Naive thymus-derived CD8-positive, alpha-beta T cell (primary cell): ENCODE data around the gene UCN. TPM values are rescaled to one million over a fixed set of nuclear protein-coding genes. Genes with fewer than 3 reads are reported as not detected.
"Not testable (repeated sequence)": the region's sequence is repeated elsewhere in the genome, so short reads cannot be mapped to it uniquely, and the experiment has no call there.

Experiments used
- ATAC-seq, 2 donors: fragments of 150-1000 bp; cut with Tn5 transposase in 1 of 2; sonication (Bioruptor Pico), chemical (Tn5 transposase) in 1 of 2; 1 replicate in 1 of 2; 2 replicates in 1 of 2; pipeline ENCODE4 v1.10.0; 2021; ENCODE audit warnings: mild to moderate bottlenecking in 2 of 2, moderate library complexity in 2 of 2
- POLR2A ChIA-PET: fragments of 350-600 bp; sonication (Branson Sonifier 250); formaldehyde crosslinking; loops from one replicate; lab custom pipeline; 2021; ENCODE audit warnings: antibody characterized with exemption; lab: Charles Lee
- DNase-seq, 10 donors: peaks; one replicate each; pipeline versions ENCODE4 v3.0.0 to v3.0.0-alpha.2; 2020 to 2022
- H3K27ac Mint-ChIP-seq, 10 donors: one replicate each; pipeline ENCODE4 v1.8.0; 2020 to 2022; ENCODE audit warnings: mild to moderate bottlenecking in 10 of 10, mixed read lengths in 10 of 10, moderate library complexity in 4 of 10, inconsistent platforms in 1 of 10
- H3K27me3 Mint-ChIP-seq, 5 donors: one replicate each; pipeline ENCODE4 v1.8.0; 2021 to 2022; ENCODE audit warnings: mixed read lengths in 5 of 5
- H3K36me3 Mint-ChIP-seq, 3 donors: one replicate each; pipeline ENCODE4 v1.8.0; 2020 to 2022; ENCODE audit warnings: mixed read lengths in 3 of 3, mild to moderate bottlenecking in 2 of 3, inconsistent platforms in 1 of 3
- H3K4me1 Mint-ChIP-seq, 4 donors: one replicate each; pipeline ENCODE4 v1.8.0; 2021 to 2022; ENCODE audit warnings: mixed read lengths in 4 of 4
- H3K4me3 Mint-ChIP-seq, 10 donors: one replicate each; pipeline ENCODE4 v1.8.0; 2020 to 2022; ENCODE audit warnings: mild to moderate bottlenecking in 10 of 10, mixed read lengths in 10 of 10, moderate library complexity in 6 of 10, inconsistent platforms in 1 of 10
- H3K9me3 Mint-ChIP-seq, 9 donors: one replicate each; pipeline ENCODE4 v1.8.0; 2020 to 2022; ENCODE audit warnings: mixed read lengths in 9 of 9, mild to moderate bottlenecking in 3 of 9, inconsistent platforms in 1 of 9, moderate library complexity in 1 of 9
- polyA plus RNA-seq, 3 donors: library from polyadenylated mRNA; unstranded; fragments of 300-500 nt; fragmentation: Illumina TruSeq; gene quantifications; one replicate each; pipeline ENCODE4 v1.2.3, GENCODE V29; 2021
- total RNA-seq, 8 experiments: library from RNA in 2 of 8; stranded (reverse) in 2 of 8; gene quantifications; one replicate each; pipeline ENCODE4 v1.2.3 and lab custom pipeline; 2021 to 2026

The UCN gene
- total and polyA plus RNA-seq, 5 experiments from 2014 or later = 0.54 to 6.9 (median 1.3) TPM

DNA sequence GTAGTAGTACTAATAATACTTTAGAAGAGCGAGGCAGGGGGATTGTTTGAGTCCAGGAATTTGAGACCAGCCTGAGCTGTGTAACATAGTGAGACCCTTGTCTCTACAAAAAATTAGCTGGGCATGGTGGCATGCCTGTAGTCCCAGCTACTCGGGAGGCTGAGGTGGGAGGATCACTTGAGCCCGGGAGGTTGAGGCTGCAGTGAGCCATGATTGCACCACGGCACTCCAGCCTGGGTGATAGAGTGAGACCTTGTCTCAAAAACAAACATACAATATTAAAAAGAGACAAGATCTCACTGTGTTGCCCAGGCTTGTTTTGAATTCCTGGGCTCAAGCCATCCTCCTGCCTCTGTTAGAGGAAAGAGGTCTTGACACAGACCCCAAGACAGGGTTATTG, 7.6 kb downstream of the UCN start:
- ATAC-seq, POLR2A ChIA-PET, H3K4me1 Mint-ChIP-seq, DNase-seq, H3K4me3 Mint-ChIP-seq, H3K9me3 Mint-ChIP-seq, H3K36me3 Mint-ChIP-seq: not testable (repeated sequence)
- peaks cover 11 to 31% (median 20%) of the 10 kb centered on the region in 5 donors for H3K27me3 Mint-ChIP-seq
- peak overlapping the region in 1 of 10 donors; percentile 20 for H3K27ac Mint-ChIP-seq

DNA sequence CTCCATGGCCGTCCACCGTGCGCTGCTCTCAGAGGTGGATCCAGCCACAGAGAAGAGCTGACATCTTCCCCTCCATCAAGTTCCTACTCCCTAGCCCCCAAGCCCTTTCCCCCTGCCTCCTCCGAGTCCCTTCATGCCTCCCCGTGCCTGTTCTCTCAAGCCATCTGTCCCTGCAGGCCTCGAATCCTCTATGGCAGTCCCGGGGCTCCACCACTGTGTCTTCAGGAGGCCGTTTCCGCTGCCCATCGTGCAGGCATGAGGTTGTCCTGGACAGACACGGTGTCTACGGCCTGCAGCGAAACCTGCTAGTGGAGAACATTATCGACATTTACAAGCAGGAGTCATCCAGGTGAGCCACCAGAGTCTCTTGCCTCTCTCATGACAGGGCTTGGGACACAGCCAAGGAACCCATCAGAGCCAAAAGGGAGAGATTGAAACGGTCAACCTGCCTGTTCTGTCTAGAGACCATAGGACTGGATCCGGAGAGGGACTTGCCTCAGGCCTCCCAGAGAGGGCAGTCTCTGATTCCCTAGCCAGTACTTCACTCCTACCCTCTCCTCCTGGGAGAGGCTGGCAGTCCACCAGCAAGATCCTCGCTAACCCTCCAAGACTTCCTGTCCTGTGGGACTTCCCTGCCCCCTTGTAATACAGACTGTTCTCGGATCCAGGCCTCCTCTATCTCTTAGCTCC, 9.7 kb downstream of the UCN start:
- POLR2A ChIA-PET = interaction anchor here (0.5 kb wide), 1 partner anchor 20 kb away, joined by 5 read pairs; no protein-coding TSS in a partner anchor
- H3K36me3 Mint-ChIP-seq = no peaks in the 10 kb centered on the region
- H3K27me3 Mint-ChIP-seq = peaks cover 0 to 20% (median 9%) of the 10 kb centered on the region in 5 donors

GRCh38 chr2:27297195-27297594, 11.1 kb downstream of the UCN start:
- ATAC-seq (no peak), DNase-seq (no peak)
- no peak overlapping the region for H3K27ac Mint-ChIP-seq
- POLR2A ChIA-PET = no interaction called here
- no peaks in the 10 kb centered on the region for H3K9me3 Mint-ChIP-seq
- peaks cover 3 to 20% (median 9%) of the 10 kb centered on the region in 5 donors for H3K27me3 Mint-ChIP-seq
- no peaks in the 10 kb centered on the region for H3K4me1 Mint-ChIP-seq
- no peak overlapping the region for H3K4me3 Mint-ChIP-seq
- H3K36me3 Mint-ChIP-seq = no peaks in the 10 kb centered on the region

More for the DNA sequence above, 9.7 kb downstream of the UCN start:
- no peak for ATAC-seq
- Mint-ChIP-seq H3K27ac (no peak overlapping the region), H3K4me3 (no peak overlapping the region), H3K9me3 (no peaks in the 10 kb centered on the region), H3K4me1 (peaks cover 0 to 5% (median 2%) of the 10 kb centered on the region in 4 donors)
- DNase-seq = no peak

GRCh38 chr2:27296481-27296880, 11.8 kb downstream of the UCN start:
- no peaks in the 10 kb centered on the region for H3K9me3 Mint-ChIP-seq
- no peak for DNase-seq
- H3K27me3 Mint-ChIP-seq = peaks cover 4 to 20% (median 13%) of the 10 kb centered on the region in 5 donors
- POLR2A ChIA-PET = no interaction called here
- H3K4me3 Mint-ChIP-seq = no peak overlapping the region
- H3K4me1 Mint-ChIP-seq = no peaks in the 10 kb centered on the region
- no peaks in the 10 kb centered on the region for H3K36me3 Mint-ChIP-seq
- ATAC-seq = no peak
- peak overlapping the region in 1 of 10 donors; percentile 15 for H3K27ac Mint-ChIP-seq

DNA sequence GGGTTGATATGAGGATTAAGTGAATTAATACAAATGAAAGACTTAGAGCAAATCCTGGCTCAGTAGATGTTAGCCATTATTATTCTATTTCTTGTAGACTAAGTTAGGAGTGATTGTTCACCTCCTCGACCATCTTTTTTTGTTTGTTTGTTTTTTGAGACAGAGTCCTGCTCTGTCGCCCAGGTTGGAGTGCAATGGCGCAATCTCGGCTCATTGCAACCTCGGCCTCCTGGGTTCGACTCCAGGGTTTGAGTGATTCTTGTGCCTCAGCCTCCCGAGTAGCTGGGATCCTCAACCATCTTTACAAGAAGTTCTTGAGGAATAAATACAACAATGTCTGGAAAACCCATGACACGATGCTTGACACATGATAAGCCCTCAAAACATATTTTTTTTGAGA, 13.3 kb downstream of the UCN start:
- H3K4me3 Mint-ChIP-seq = no peak overlapping the region
- no peaks in the 10 kb centered on the region for H3K36me3 Mint-ChIP-seq
- peaks cover 4 to 20% (median 13%) of the 10 kb centered on the region in 5 donors for H3K27me3 Mint-ChIP-seq
- ATAC-seq = no peak
- DNase-seq = no peak
- POLR2A ChIA-PET = no interaction called here
- no peaks in the 10 kb centered on the region for H3K4me1 Mint-ChIP-seq
- no peak overlapping the region for H3K27ac Mint-ChIP-seq
- no peaks in the 10 kb centered on the region for H3K9me3 Mint-ChIP-seq

DNA sequence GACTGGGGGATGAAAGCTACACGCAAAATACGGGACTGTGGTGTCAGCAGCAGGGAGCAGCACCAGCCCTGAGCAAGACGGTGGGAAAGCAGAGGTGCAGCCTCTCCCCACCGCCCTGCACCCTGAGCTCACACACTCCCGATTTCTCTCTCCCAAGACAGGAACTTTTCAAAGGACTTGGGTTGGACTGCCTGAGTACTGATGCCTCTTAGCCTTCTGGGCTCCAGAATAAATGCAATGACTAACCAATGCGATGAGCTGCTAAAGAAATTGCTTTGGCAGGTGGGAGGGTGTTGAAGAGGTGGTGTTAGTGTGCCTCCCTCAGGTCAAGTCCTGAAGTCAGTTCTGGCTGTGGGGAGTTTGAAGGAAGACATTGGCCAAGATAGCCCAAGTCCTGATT, 16.4 kb downstream of the UCN start:
- Mint-ChIP-seq H3K27me3 (peaks cover 6 to 16% (median 7%) of the 10 kb centered on the region in 5 donors), H3K9me3 (no peaks in the 10 kb centered on the region), H3K4me1 (no peaks in the 10 kb centered on the region), H3K4me3 (no peak overlapping the region), H3K36me3 (no peaks in the 10 kb centered on the region), H3K27ac (peak overlapping the region in 1 of 10 donors; percentile 72)
- ATAC-seq (no peak), DNase-seq (no peak)
- POLR2A ChIA-PET = interaction anchor here (1.4 kb wide), 1 partner anchor 11 kb away, joined by 4 read pairs; no protein-coding TSS in a partner anchor

- DNase-seq (no peak), ATAC-seq (no peak)
- Mint-ChIP-seq H3K4me1 (no peaks in the 10 kb centered on the region), H3K36me3 (no peaks in the 10 kb centered on the region), H3K4me3 (no peak overlapping the region), H3K27me3 (peaks cover 3 to 16% (median 7%) of the 10 kb centered on the region in 5 donors), H3K27ac (no peak overlapping the region), H3K9me3 (no peaks in the 10 kb centered on the region)
- POLR2A ChIA-PET = no interaction called here
Measured at GRCh38 chr2:27290549-27290948, 17.7 kb downstream of the UCN start.

- no peaks in the 10 kb centered on the region for H3K9me3 Mint-ChIP-seq
- ATAC-seq (no peak), DNase-seq (no peak)
- POLR2A ChIA-PET = no interaction called here
- no peak overlapping the region for H3K4me3 Mint-ChIP-seq
- no peak overlapping the region for H3K27ac Mint-ChIP-seq
- no peaks in the 10 kb centered on the region for H3K36me3 Mint-ChIP-seq
- H3K27me3 Mint-ChIP-seq = peaks cover 0 to 16% (median 6%) of the 10 kb centered on the region in 5 donors
- no peaks in the 10 kb centered on the region for H3K4me1 Mint-ChIP-seq
Measured at GRCh38 chr2:27288610-27289009, 19.6 kb downstream of the UCN start.

GRCh38 chr2:27285481-27285880, 22.8 kb downstream of the UCN start:
- Mint-ChIP-seq H3K27ac (no peak overlapping the region), H3K4me1 (no peaks in the 10 kb centered on the region), H3K36me3 (no peaks in the 10 kb centered on the region), H3K4me3 (no peak overlapping the region), H3K27me3 (peaks cover 4 to 28% (median 7%) of the 10 kb centered on the region in 5 donors), H3K9me3 (no peaks in the 10 kb centered on the region)
- POLR2A ChIA-PET = no interaction called here
- ATAC-seq (no peak), DNase-seq (no peak)

DNA sequence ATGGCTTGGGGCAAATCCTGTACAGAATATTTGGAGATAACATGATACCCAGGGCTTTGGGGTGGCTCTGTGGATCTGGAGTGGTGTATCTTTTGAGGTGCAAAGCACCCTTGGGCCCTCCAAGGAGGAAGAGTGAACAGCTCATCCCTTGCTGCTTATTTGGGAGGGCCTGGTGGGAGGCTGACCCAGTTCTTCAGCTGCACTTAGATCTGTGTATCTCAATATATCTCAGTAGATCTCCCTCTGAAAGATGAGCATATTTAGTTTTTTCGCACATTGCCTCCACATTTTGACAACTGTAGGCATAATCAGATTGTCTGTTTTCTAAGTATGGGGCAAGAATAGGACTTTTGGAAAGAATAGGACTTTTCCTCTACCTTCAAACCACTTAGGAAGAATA, 23.2 kb downstream of the UCN start:
- Mint-ChIP-seq H3K27ac (no peak overlapping the region), H3K27me3 (peaks cover 5 to 28% (median 7%) of the 10 kb centered on the region in 5 donors)
- POLR2A ChIA-PET = interaction anchor here (1.5 kb wide), 1 partner anchor 38 kb away, joined by 4 read pairs; the partner anchor contains the start of gene MPV17

GRCh38 chr2:27282892-27283291, 25.4 kb downstream of the UCN start:
- Mint-ChIP-seq H3K4me1 (peaks cover 0 to 4% (median 2%) of the 10 kb centered on the region in 4 donors), H3K9me3 (no peaks in the 10 kb centered on the region), H3K36me3 (no peaks in the 10 kb centered on the region), H3K4me3 (no peak overlapping the region), H3K27me3 (peaks cover 5 to 30% (median 9%) of the 10 kb centered on the region in 5 donors), H3K27ac (no peak overlapping the region)
- no peak for DNase-seq
- POLR2A ChIA-PET = no interaction called here
- ATAC-seq = no peak

More for the DNA sequence above, 23.2 kb downstream of the UCN start:
- ATAC-seq (no peak), DNase-seq (no peak)
- H3K9me3 Mint-ChIP-seq = no peaks in the 10 kb centered on the region
- no peaks in the 10 kb centered on the region for H3K36me3 Mint-ChIP-seq
- H3K4me3 Mint-ChIP-seq = no peak overlapping the region
- H3K4me1 Mint-ChIP-seq = peaks cover 0 to under 1% (median under 1%) of the 10 kb centered on the region in 4 donors

- Mint-ChIP-seq H3K4me1 (peaks cover 0 to 4% (median 2%) of the 10 kb centered on the region in 4 donors), H3K27me3 (peaks cover 5 to 38% (median 11%) of the 10 kb centered on the region in 5 donors), H3K27ac (peak within 1 kb of the TSS in 1 of 10 donors; percentile 7), H3K9me3 (no peaks in the 10 kb centered on the region), H3K4me3 (no peak within 1 kb of the TSS), H3K36me3 (no peaks in the 10 kb centered on the region)
- POLR2A ChIA-PET = no interaction called here
- ATAC-seq (no peak), DNase-seq (no peak)
Measured at GRCh38 chr2:27281855-27282559, 26.2 kb downstream of the UCN start, which contains the start of gene TRIM54. Gene TRIM54, plus strand, starts transcription at chr2:27282429. Its CDS starts 303 bp downstream, at chr2:27282732.

DNA sequence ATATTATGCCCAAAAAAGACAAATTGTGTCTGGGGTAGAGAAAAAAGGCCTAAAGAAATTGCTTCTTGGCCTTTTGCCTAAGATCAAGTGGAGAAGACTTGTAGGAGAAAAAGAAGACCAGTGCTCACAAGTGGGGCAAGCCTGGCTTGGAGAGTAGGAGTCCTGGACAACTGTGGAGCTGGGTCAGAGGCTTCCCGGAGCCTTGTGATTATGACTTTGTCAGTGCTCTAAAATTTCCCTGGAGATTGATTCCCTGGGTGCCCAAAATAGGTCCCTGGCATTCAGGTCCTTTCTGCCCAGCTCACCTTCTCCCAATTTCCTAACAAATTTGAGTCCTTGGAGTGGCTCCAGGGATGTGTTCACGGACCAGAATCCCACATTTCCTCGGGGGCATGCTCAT, 26.8 kb downstream of the UCN start:
- Mint-ChIP-seq H3K36me3 (no peaks in the 10 kb centered on the region), H3K27me3 (peaks cover 6 to 38% (median 13%) of the 10 kb centered on the region in 5 donors), H3K4me3 (no peak overlapping the region), H3K27ac (peak overlapping the region in 1 of 10 donors; percentile 7), H3K9me3 (no peaks in the 10 kb centered on the region), H3K4me1 (peaks cover 0 to 4% (median 2%) of the 10 kb centered on the region in 4 donors)
- POLR2A ChIA-PET = interaction anchor here (0.7 to 1.2 kb wide), 2 partner anchors 22 to 112 kb away, joined by 3 read pairs; no protein-coding TSS in a partner anchor
- no peak for DNase-seq
- ATAC-seq = no peak
